HepG2 (cell line): ENCODE measurements around the gene SDF2. TPM values are rescaled to one million over a fixed set of nuclear protein-coding genes. Genes with fewer than 3 reads are reported as not detected.

Experiments
- ATAC-seq: fragments of 200-7000 bp; cut with Tn5 transposase; 3 replicates; pipeline ENCODE4 v1.9.1; 2020; ENCODE audit warnings: mild to moderate bottlenecking, moderate library complexity
- BruUV-seq: library from RNA; stranded (reverse); fragments of 400-500 nt; replicated peaks from 2 replicates; lab custom pipeline; 2021; lab: Mats Ljungman, UMichigan
- CTCF ChIA-PET: fragments of 300-600 bp; formaldehyde crosslinking; extraction: SDS; loops from one replicate; lab custom pipeline; 2021; ENCODE audit warnings: low total read pairs, inconsistent platforms, low intra/inter-chr PET ratio; lab: Yijun Ruan, JAX
- POLR2A ChIA-PET: fragments of 350-600 bp; sonication (Branson Sonifier 250); formaldehyde crosslinking; loops from one replicate; lab custom pipeline; 2020; ENCODE audit warnings: antibody characterized with exemption, inconsistent platforms; lab: Yijun Ruan, JAX
- DNase-seq: peaks from one replicate; pipeline ENCODE4 v3.0.0-alpha.2; 2015; ENCODE audit warnings: low spot score
- FAIRE-seq: peaks from 3 replicates; lab custom pipeline; 2011; peaks lifted over from hg19 to GRCh38; lab: Jason Lieb, UNC
- H2AFZ ChIP-seq: one replicate; pipeline ENCODE4 v1.6.1; 2011; ENCODE audit warnings: low read length, inconsistent platforms
- H3K27ac ChIP-seq: fragments of 300-600 bp; 3 replicates; pipeline ENCODE4 v1.8.0; 2011; ENCODE audit warnings: mixed run types, mild to moderate bottlenecking, mixed read lengths, low read length, inconsistent platforms; ENCODE audit not compliant: insufficient read depth; ENCODE audit errors: extremely low read length
- H3K27me3 ChIP-seq, 2 experiments: fragments of 200-600 bp in 1 of 2; 2 replicates in 1 of 2; 3 replicates in 1 of 2; pipeline versions ENCODE4 v1.6.0 to v1.8.0; 2011; ENCODE audit warnings: low read length in 2 of 2, mild to moderate bottlenecking in 2 of 2, moderate library complexity in 2 of 2, inconsistent platforms in 1 of 2; ENCODE audit not compliant: insufficient read depth in 2 of 2, control insufficient read depth in 1 of 2
- H3K36me3 ChIP-seq, 2 experiments: fragments of 200-600 bp in 1 of 2; replicated peaks in 1 of 2; 2 replicates in 1 of 2; 3 replicates in 1 of 2; pipeline versions ENCODE4 v1.5.1 to v1.8.0; 2011; ENCODE audit warnings: low read length in 2 of 2, inconsistent platforms in 1 of 2; ENCODE audit not compliant: insufficient read depth in 2 of 2, control insufficient read depth in 1 of 2
- H3K4me1 ChIP-seq: 2 replicates; pipeline ENCODE4 v1.5.1; 2012; ENCODE audit warnings: low read length, inconsistent platforms; ENCODE audit not compliant: insufficient read depth
- H3K4me2 ChIP-seq: 2 replicates; pipeline ENCODE4 v1.6.0; 2011; ENCODE audit warnings: low read depth, low read length, inconsistent platforms
- H3K4me3 ChIP-seq, 3 experiments: fragments of 200-600 bp in 1 of 3; sonication (generic), shearing (Covaris generic) in 1 of 3; replicated peaks in 1 of 3; 2 replicates each; pipeline ENCODE4 v1.5.1; 2011 to 2016; ENCODE audit warnings: low read length in 3 of 3, inconsistent platforms in 2 of 3, low read depth in 2 of 3, mild to moderate bottlenecking in 2 of 3, control low read depth in 1 of 3, mixed read lengths in 1 of 3; ENCODE audit not compliant: insufficient read depth in 1 of 3
- H3K79me2 ChIP-seq: one replicate; pipeline ENCODE4 v1.6.1; 2011; ENCODE audit warnings: low read length, inconsistent platforms; ENCODE audit not compliant: insufficient read depth
- H3K9ac ChIP-seq: 2 replicates; pipeline ENCODE4 v1.6.0; 2011; ENCODE audit warnings: mild to moderate bottlenecking, low read depth, low read length, inconsistent platforms; ENCODE audit not compliant: insufficient read depth
- H3K9me3 ChIP-seq: 2 replicates; pipeline ENCODE4 v1.5.1; 2012; ENCODE audit warnings: mild to moderate bottlenecking, low read length
- H4K20me1 ChIP-seq: 2 replicates; pipeline ENCODE4 v1.6.0; 2011; ENCODE audit warnings: inconsistent platforms, mild to moderate bottlenecking, low read length, moderate library complexity; ENCODE audit not compliant: insufficient read depth
- CBFB ChIP-seq: sonication (generic); formaldehyde crosslinking; IDR thresholded peaks from 2 replicates; pipeline ENCODE4 v1.4.0; 2020; ENCODE audit warnings: missing genetic modification reagents
- CEBPB ChIP-seq: IDR thresholded peaks from 2 replicates; pipeline ENCODE4 v1.6.1; 2011; ENCODE audit warnings: low read depth, low read length, improper control_type of control experiment, borderline replicate concordance
- MAFK ChIP-seq, 2 experiments: IDR thresholded peaks in 1 of 2; conservative IDR thresholded peaks in 1 of 2; 2 replicates each; pipeline ENCODE4 v1.6.1; 2011; ENCODE audit warnings: improper control_type of control experiment in 2 of 2, low read length in 2 of 2
- MED8 ChIP-seq: sonication (generic); formaldehyde crosslinking; IDR thresholded peaks from 2 replicates; pipeline ENCODE4 v1.8.1; 2023; ENCODE audit warnings: mild to moderate bottlenecking, missing genetic modification reagents; ENCODE audit not compliant: insufficient replicate concordance
- ZMAT3 ChIP-seq: sonication (generic); formaldehyde crosslinking; conservative IDR thresholded peaks from 2 replicates; pipeline ENCODE4 v1.7.0; 2021; ENCODE audit warnings: missing genetic modification reagents
- whole genome bisulfite sequencing: methylation state at CpG from one replicate; pipeline ENCODE4 v1.1.6; 2017; ENCODE audit warnings: low lambda C conversion rate; 5-methylcytosine and 5-hydroxymethylcytosine counted together
- in situ Hi-C: cut with HindIII; loops from 2 replicates; pipeline ENCODE4 v1.10.0; 2017; ENCODE audit warnings: low pct_unique_long_range_greater_than_20kb; ENCODE audit not compliant: extremely low pct_ligation_motif_present
- intact Hi-C: fragments of 100-400 bp; cut with micrococcal nuclease; formaldehyde crosslinking; loops from one replicate; pipeline ENCODE4 v1.10.0; 2022; ENCODE audit not compliant: unreplicated experiment
- polyA plus RNA-seq, 8 experiments: library from polyadenylated mRNA; depleted of rRNA in 3 of 8; stranded (reverse) in 7 of 8; unstranded in 1 of 8; fragments of >200 nt; fragmentation: Illumina TruSeq in 4 of 8; extraction: Trizol in 4 of 8; gene quantifications; 2 replicates each; pipeline versions ENCODE4 v1.2.1 to v1.2.3, GENCODE V29; 2011 to 2016; ENCODE audit warnings: low read depth in 4 of 8, missing spikeins in 1 of 8, mixed read lengths in 1 of 8; ENCODE audit not compliant: insufficient read depth in 1 of 8
- total RNA-seq, 5 experiments: library from RNA; depleted of rRNA; stranded (reverse); fragments of >200 nt; fragmentation: Illumina TruSeq; extraction: Trizol; gene quantifications; 2 replicates each; pipeline ENCODE4 v1.2.3, GENCODE V29; 2016; ENCODE audit warnings: low read depth in 1 of 5
- TF ChIP-seq, protein P1 (sequence below): sonication (generic); formaldehyde crosslinking; IDR thresholded peaks from 2 replicates; pipeline ENCODE4 v1.5.0; 2020; ENCODE audit warnings: mild to moderate bottlenecking, missing genetic modification reagents, borderline replicate concordance

The SDF2 gene
- total and polyA plus RNA-seq, 2 of the 13 experiments (the other 11 are each of a cell fraction or from before 2014, with no cell fraction given) = 58.2 to 58.4 TPM

DNA sequence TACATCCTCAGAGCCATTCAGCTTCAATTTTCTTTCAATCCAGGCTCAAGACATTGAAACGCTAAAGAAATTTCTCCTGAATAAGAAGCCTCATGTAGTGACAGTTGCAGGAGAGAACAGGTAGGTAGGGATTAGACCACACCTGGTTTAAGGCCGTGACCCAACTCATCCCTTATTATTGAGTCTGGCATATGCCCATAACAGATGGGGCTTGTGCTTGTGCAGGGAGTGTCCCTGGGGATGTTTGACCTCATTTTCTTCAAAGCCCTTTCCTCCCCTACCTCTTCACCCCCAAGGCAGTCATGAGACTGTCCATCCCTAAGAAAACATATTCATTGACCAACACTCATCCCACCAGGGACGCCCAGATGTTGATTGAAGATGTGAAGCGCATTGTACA is 24.6 kb upstream of the SDF2 start (continued):
- TF ChIP-seq, protein P1, sequence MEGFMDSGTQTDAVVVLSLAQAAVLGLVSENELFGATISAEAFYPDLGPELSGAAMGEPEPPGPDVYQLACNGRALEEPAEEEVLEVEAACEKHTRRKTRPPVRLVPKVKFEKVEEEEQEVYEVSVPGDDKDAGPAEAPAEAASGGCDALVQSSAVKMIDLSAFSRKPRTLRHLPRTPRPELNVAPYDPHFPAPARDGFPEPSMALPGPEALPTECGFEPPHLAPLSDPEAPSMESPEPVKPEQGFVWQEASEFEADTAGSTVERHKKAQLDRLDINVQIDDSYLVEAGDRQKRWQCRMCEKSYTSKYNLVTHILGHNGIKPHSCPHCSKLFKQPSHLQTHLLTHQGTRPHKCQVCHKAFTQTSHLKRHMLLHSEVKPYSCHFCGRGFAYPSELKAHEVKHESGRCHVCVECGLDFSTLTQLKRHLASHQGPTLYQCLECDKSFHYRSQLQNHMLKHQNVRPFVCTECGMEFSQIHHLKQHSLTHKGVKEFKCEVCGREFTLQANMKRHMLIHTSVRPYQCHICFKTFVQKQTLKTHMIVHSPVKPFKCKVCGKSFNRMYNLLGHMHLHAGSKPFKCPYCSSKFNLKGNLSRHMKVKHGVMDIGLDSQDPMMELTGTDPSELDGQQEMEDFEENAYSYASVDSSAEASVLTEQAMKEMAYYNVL = no peak
- TF ChIP-seq CEBPB = no peak
- TF ChIP-seq MED8 (CRISPR knock-in tag) = no peak
- TF ChIP-seq MAFK (conservative IDR thresholded peaks at IDR 0.05 in 1 of 2, IDR thresholded peaks at IDR 0.05 in 1 of 2; ENCODE audit: low read length in 2 of 2) = no peak

DNA sequence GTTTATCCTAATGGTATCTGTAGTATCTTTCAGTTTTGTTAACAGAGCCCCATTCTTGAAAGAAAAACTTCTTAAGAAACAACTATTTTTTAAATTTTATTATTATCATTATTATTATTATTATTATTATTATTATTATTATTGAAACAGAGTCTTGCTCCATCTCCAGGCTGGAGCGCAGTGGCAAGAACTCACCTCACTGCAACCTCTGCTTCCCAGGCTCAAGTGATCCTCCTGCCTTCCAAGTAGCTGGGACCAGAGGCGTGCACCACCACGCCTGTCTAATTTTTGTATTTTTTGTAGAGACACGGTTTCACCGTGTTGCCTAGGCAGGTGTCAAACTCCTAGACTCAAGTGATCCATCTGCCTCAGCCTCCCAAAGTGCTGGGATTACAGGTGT is 23.7 kb upstream of the SDF2 start:
- WGBS = 97% methylated on average over 5 of the region's 5 CpGs
- H3K4me3 ChIP-seq = no peak overlapping the region
- H3K36me3 ChIP-seq = peaks cover 58 to 96% of the 10 kb centered on the region in 2 experiments
- DNase-seq (no peak), FAIRE-seq (no peak), ATAC-seq (no peak)
- no peaks in the 10 kb centered on the region for H3K27me3 ChIP-seq
- H2AFZ ChIP-seq = no peak overlapping the region
- no peak overlapping the region for H3K4me2 ChIP-seq
- no peaks in the 10 kb centered on the region for H3K9me3 ChIP-seq
- intact Hi-C loops (loop anchor here (2.0 kb wide), 2 partner anchors 41 to 65 kb away; partner anchors contain the start of gene TLCD1), in situ Hi-C loops (no loop called here)
- no peak overlapping the region for H3K9ac ChIP-seq
- BruUV-seq = no TSS peak
- H3K4me1 ChIP-seq = 0 out of 2 replicates have a peak, but pooled peaks cover 7% of the 10 kb centered on the region
- CTCF ChIA-PET = interaction anchor here (1.2 kb wide), 1 partner anchor 35 kb away, joined by 4 read pairs; the partner anchor contains the start of gene RPL23A
- H3K79me2 ChIP-seq = no peaks in the 10 kb centered on the region
- TF ChIP-seq CBFB (CRISPR knock-in tag) (no peak), ZMAT3 (no peak)
- H3K27ac ChIP-seq = no peak overlapping the region
- POLR2A ChIA-PET = no interaction called here
- H4K20me1 ChIP-seq = no peaks in the 10 kb centered on the region
